HepG2 (cell line): ENCODE results near the gene LYPLA2. TPM values are rescaled to one million over a fixed set of nuclear protein-coding genes. Genes with fewer than 3 reads are reported as not detected.

Source experiments
- ATAC-seq: fragments of 200-7000 bp; cut with Tn5 transposase; 3 replicates; pipeline ENCODE4 v1.9.1; 2020; ENCODE audit warnings: mild to moderate bottlenecking, moderate library complexity
- BruUV-seq: library from RNA; stranded (reverse); fragments of 400-500 nt; replicated peaks from 2 replicates; lab custom pipeline; 2021; lab: Mats Ljungman, UMichigan
- CTCF ChIA-PET: fragments of 300-600 bp; formaldehyde crosslinking; extraction: SDS; loops from one replicate; lab custom pipeline; 2021; ENCODE audit warnings: low total read pairs, inconsistent platforms, low intra/inter-chr PET ratio; lab: Yijun Ruan, JAX
- POLR2A ChIA-PET: fragments of 350-600 bp; sonication (Branson Sonifier 250); formaldehyde crosslinking; loops from one replicate; lab custom pipeline; 2020; ENCODE audit warnings: antibody characterized with exemption, inconsistent platforms; lab: Yijun Ruan, JAX
- DNase-seq: peaks from one replicate; pipeline ENCODE4 v3.0.0-alpha.2; 2015; ENCODE audit warnings: low spot score
- FAIRE-seq: peaks from 3 replicates; lab custom pipeline; 2011; peaks lifted over from hg19 to GRCh38; lab: Jason Lieb, UNC
- H2AFZ ChIP-seq: one replicate; pipeline ENCODE4 v1.6.1; 2011; ENCODE audit warnings: low read length, inconsistent platforms
- H3K27ac ChIP-seq: fragments of 300-600 bp; 3 replicates; pipeline ENCODE4 v1.8.0; 2011; ENCODE audit warnings: mixed run types, mild to moderate bottlenecking, mixed read lengths, low read length, inconsistent platforms; ENCODE audit not compliant: insufficient read depth; ENCODE audit errors: extremely low read length
- H3K27me3 ChIP-seq, 2 experiments: fragments of 200-600 bp in 1 of 2; 2 replicates in 1 of 2; 3 replicates in 1 of 2; pipeline versions ENCODE4 v1.6.0 to v1.8.0; 2011; ENCODE audit warnings: low read length in 2 of 2, mild to moderate bottlenecking in 2 of 2, moderate library complexity in 2 of 2, inconsistent platforms in 1 of 2; ENCODE audit not compliant: insufficient read depth in 2 of 2, control insufficient read depth in 1 of 2
- H3K36me3 ChIP-seq, 2 experiments: fragments of 200-600 bp in 1 of 2; replicated peaks in 1 of 2; 2 replicates in 1 of 2; 3 replicates in 1 of 2; pipeline versions ENCODE4 v1.5.1 to v1.8.0; 2011; ENCODE audit warnings: low read length in 2 of 2, inconsistent platforms in 1 of 2; ENCODE audit not compliant: insufficient read depth in 2 of 2, control insufficient read depth in 1 of 2
- H3K4me1 ChIP-seq: 2 replicates; pipeline ENCODE4 v1.5.1; 2012; ENCODE audit warnings: low read length, inconsistent platforms; ENCODE audit not compliant: insufficient read depth
- H3K4me2 ChIP-seq: 2 replicates; pipeline ENCODE4 v1.6.0; 2011; ENCODE audit warnings: low read depth, low read length, inconsistent platforms
- H3K4me3 ChIP-seq, 3 experiments: fragments of 200-600 bp in 1 of 3; sonication (generic), shearing (Covaris generic) in 1 of 3; replicated peaks in 1 of 3; 2 replicates each; pipeline ENCODE4 v1.5.1; 2011 to 2016; ENCODE audit warnings: low read length in 3 of 3, inconsistent platforms in 2 of 3, low read depth in 2 of 3, mild to moderate bottlenecking in 2 of 3, control low read depth in 1 of 3, mixed read lengths in 1 of 3; ENCODE audit not compliant: insufficient read depth in 1 of 3
- H3K79me2 ChIP-seq: one replicate; pipeline ENCODE4 v1.6.1; 2011; ENCODE audit warnings: low read length, inconsistent platforms; ENCODE audit not compliant: insufficient read depth
- H3K9ac ChIP-seq: 2 replicates; pipeline ENCODE4 v1.6.0; 2011; ENCODE audit warnings: mild to moderate bottlenecking, low read depth, low read length, inconsistent platforms; ENCODE audit not compliant: insufficient read depth
- H3K9me3 ChIP-seq: 2 replicates; pipeline ENCODE4 v1.5.1; 2012; ENCODE audit warnings: mild to moderate bottlenecking, low read length
- H4K20me1 ChIP-seq: 2 replicates; pipeline ENCODE4 v1.6.0; 2011; ENCODE audit warnings: inconsistent platforms, mild to moderate bottlenecking, low read length, moderate library complexity; ENCODE audit not compliant: insufficient read depth
- AGO1 ChIP-seq: fragments of 200-400 bp; formaldehyde crosslinking; IDR thresholded peaks from 2 replicates; pipeline ENCODE4 v1.6.1; 2017; ENCODE audit warnings: mild to moderate bottlenecking, low read depth, low read length, moderate library complexity; ENCODE audit not compliant: poor library complexity, severe bottlenecking
- AGO2 ChIP-seq: fragments of 200-400 bp; formaldehyde crosslinking; optimal IDR thresholded peaks from 2 replicates; pipeline ENCODE3; 2017; ENCODE audit warnings: mild to moderate bottlenecking, low read depth, low read length, moderate library complexity
- KMT2A ChIP-seq: sonication (generic); formaldehyde crosslinking; IDR thresholded peaks from 2 replicates; pipeline ENCODE4 v1.4.0; 2020; ENCODE audit warnings: missing genetic modification reagents
- MXD4 ChIP-seq: IDR thresholded peaks from 2 replicates; pipeline ENCODE4 v1.6.1; 2016; ENCODE audit warnings: mild to moderate bottlenecking, missing biosample characterization, missing genetic modification reagents
- NFRKB ChIP-seq: fragments of 450-650 bp; IDR thresholded peaks from 2 replicates; pipeline ENCODE4 v1.6.1; 2017
- POLR2G ChIP-seq: fragments of 200-400 bp; formaldehyde crosslinking; IDR thresholded peaks from 2 replicates; pipeline ENCODE4 v1.6.1; 2018; ENCODE audit warnings: mild to moderate bottlenecking, low read depth, low read length, moderate library complexity
- RBFOX2 ChIP-seq: fragments of 200-400 bp; formaldehyde crosslinking; IDR thresholded peaks from 2 replicates; pipeline ENCODE4 v1.6.1; 2017; ENCODE audit warnings: low read depth, mild to moderate bottlenecking, low read length
- RBM22 ChIP-seq: fragments of 200-400 bp; formaldehyde crosslinking; optimal IDR thresholded peaks from 2 replicates; pipeline ENCODE3; 2017; ENCODE audit warnings: mild to moderate bottlenecking, low read length, moderate library complexity
- ZBTB42 ChIP-seq: sonication (generic); formaldehyde crosslinking; IDR thresholded peaks from 2 replicates; pipeline ENCODE4 v1.5.0; 2020; ENCODE audit warnings: mild to moderate bottlenecking, missing genetic modification reagents
- ZNF256 ChIP-seq: sonication (generic); formaldehyde crosslinking; conservative IDR thresholded peaks from 2 replicates; pipeline ENCODE4 v1.4.0; 2020; ENCODE audit warnings: missing genetic modification reagents
- ZNF44 ChIP-seq: sonication (generic); formaldehyde crosslinking; IDR thresholded peaks from 2 replicates; pipeline ENCODE4 v1.5.1; 2020; ENCODE audit warnings: mild to moderate bottlenecking, missing genetic modification reagents
- ZNF510 ChIP-seq: sonication (generic); formaldehyde crosslinking; IDR thresholded peaks from 2 replicates; pipeline ENCODE4 v1.4.0; 2020; ENCODE audit warnings: low read depth, mild to moderate bottlenecking, missing genetic modification reagents
- WGBS: methylation state at CpG from one replicate; pipeline ENCODE4 v1.1.6; 2017; ENCODE audit warnings: low lambda C conversion rate; 5-methylcytosine and 5-hydroxymethylcytosine counted together
- in situ Hi-C: cut with HindIII; loops from 2 replicates; pipeline ENCODE4 v1.10.0; 2017; ENCODE audit warnings: low pct_unique_long_range_greater_than_20kb; ENCODE audit not compliant: extremely low pct_ligation_motif_present
- intact Hi-C: fragments of 100-400 bp; cut with micrococcal nuclease; formaldehyde crosslinking; loops from one replicate; pipeline ENCODE4 v1.10.0; 2022; ENCODE audit not compliant: unreplicated experiment
- polyA plus RNA-seq, 8 experiments: library from polyadenylated mRNA; depleted of rRNA in 3 of 8; stranded (reverse) in 7 of 8; unstranded in 1 of 8; fragments of >200 nt; fragmentation: Illumina TruSeq in 4 of 8; extraction: Trizol in 4 of 8; gene quantifications; 2 replicates each; pipeline versions ENCODE4 v1.2.1 to v1.2.3, GENCODE V29; 2011 to 2016; ENCODE audit warnings: low read depth in 4 of 8, missing spikeins in 1 of 8, mixed read lengths in 1 of 8; ENCODE audit not compliant: insufficient read depth in 1 of 8
- total RNA-seq, 5 experiments: library from RNA; depleted of rRNA; stranded (reverse); fragments of >200 nt; fragmentation: Illumina TruSeq; extraction: Trizol; gene quantifications; 2 replicates each; pipeline ENCODE4 v1.2.3, GENCODE V29; 2016; ENCODE audit warnings: low read depth in 1 of 5
- TF ChIP-seq, protein P1 (sequence below): sonication (generic); formaldehyde crosslinking; IDR thresholded peaks from 2 replicates; pipeline ENCODE4 v1.8.1; 2023; ENCODE audit warnings: mild to moderate bottlenecking, moderate library complexity, missing genetic modification reagents

The LYPLA2 gene
- total and polyA plus RNA-seq, 2 of the 13 experiments (the other 11 are each of a cell fraction or from before 2014, with no cell fraction given), result 72.1 to 73.2 TPM

DNA sequence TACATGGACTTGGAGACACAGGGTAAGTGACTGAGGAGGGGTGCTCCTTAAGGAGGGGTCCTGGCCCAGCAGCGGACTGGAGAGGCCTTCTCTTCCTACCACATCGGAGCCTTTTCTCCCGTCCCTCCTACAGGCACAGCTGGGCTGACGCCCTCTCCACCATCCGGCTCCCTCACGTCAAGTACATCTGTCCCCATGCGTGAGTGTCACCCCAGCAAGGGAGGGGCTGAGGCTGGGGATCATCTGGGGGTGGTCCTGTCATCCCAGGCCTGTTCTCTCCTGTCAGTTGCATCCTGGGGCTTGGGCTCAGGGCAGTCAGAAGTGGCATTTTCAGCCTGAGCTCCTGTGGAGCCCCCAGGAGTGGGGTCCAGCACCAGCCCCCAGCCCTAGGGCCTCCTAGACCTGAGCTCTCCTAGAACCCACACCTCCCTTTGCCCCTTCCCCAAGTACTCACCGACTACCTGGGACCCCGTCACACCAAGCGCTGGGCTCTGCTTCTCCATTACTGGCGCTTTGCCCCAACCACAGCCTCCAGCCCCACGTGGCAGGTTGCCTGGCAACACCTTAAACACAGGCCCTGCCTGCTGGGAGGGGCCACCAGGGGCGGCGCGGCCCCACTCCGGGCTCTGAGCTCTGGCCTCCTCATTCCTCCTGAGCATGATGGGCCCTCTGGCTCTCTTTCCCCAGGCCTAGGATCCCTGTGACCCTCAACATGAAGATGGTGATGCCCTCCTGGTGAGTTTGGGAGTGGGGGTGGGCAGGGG, 2.3 kb downstream of the LYPLA2 start:
- H3K36me3 ChIP-seq, result peaks cover 16 to 43% of the 10 kb centered on the region in 2 experiments; a peak in 4 of 5 replicates
- WGBS, result 94% methylated on average over 11 of the region's 16 CpGs
- CTCF ChIA-PET, result no interaction called here
- peaks cover 4% of the 10 kb centered on the region; the same call in 1 of the 2 replicates for H4K20me1 ChIP-seq
- H3K9ac ChIP-seq, result no peak overlapping the region
- in situ Hi-C loops, result no loop called here
- POLR2A ChIA-PET, result interaction anchor here (10.9 kb wide), 1 partner anchor 16 kb away, joined by 154 read pairs; the partner anchor contains the start of gene PITHD1
- ATAC-seq, result no peak
- intact Hi-C loops, result no loop called here
- H3K9me3 ChIP-seq, result no peaks in the 10 kb centered on the region
- H3K4me3 ChIP-seq, result no peak overlapping the region
- no TSS peak for BruUV-seq
- H3K27ac ChIP-seq, result no peak overlapping the region
- no peak for DNase-seq
- no peaks in the 10 kb centered on the region; a peak in 1 of 5 replicates for H3K27me3 ChIP-seq
- TF ChIP-seq POLR2G, result peak; percentile 43; the same call in 1 of the 2 replicates
- TF ChIP-seq ZBTB42 (CRISPR knock-in tag), result no peak
- TF ChIP-seq AGO1, result peak; percentile 61
- peak; percentile 88 for TF ChIP-seq AGO2
- peak overlapping the region; percentile 99; the same call in 1 of the 2 replicates for H3K4me2 ChIP-seq
- H2AFZ ChIP-seq, result no peak overlapping the region
- H3K4me1 ChIP-seq, result peaks cover 39% of the 10 kb centered on the region
- no peak for FAIRE-seq
- H3K79me2 ChIP-seq, result peaks cover 22% of the 10 kb centered on the region

DNA sequence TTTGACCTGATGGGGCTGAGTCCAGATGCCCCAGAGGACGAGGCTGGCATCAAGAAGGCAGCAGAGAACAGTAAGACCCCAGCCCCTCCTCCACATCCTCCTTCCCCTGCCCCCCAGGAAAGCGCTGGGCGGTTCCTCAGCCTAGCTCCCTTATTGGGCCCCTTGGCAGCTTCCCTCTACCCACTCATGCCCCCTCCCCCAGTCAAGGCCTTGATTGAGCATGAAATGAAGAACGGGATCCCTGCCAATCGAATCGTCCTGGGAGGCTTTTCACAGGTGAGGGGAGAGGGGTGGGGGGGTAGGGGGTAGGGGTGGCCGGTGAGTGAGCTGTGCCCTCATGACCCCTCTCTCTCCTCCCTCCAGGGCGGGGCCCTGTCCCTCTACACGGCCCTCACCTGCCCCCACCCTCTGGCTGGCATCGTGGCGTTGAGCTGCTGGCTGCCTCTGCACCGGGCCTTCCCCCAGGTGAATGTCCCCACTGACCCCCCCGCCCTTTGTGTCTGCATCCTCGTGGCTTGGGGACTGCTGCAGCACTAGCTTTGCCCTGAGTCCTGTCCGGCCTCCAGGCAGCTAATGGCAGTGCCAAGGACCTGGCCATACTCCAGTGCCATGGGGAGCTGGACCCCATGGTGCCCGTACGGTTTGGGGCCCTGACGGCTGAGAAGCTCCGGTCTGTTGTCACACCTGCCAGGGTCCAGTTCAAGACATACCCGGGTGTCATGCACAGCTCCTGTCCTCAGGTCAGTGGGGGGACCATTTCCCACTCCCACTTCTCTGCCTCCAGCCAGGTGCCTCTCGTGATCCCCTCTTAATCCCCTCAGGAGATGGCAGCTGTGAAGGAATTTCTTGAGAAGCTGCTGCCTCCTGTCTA, 3.2 kb downstream of the LYPLA2 start:
- no peak overlapping the region for H3K4me2 ChIP-seq
- no peak for ATAC-seq
- no peak for DNase-seq
- no peaks in the 10 kb centered on the region; a peak in 1 of 5 replicates for H3K27me3 ChIP-seq
- H2AFZ ChIP-seq, result no peak overlapping the region
- in situ Hi-C loops, result no loop called here
- no TSS peak for BruUV-seq
- H3K4me1 ChIP-seq, result peaks cover 44% of the 10 kb centered on the region
- intact Hi-C loops, result no loop called here
- H3K4me3 ChIP-seq, result no peak overlapping the region
- H3K27ac ChIP-seq, result no peak overlapping the region
- ChIA-PET CTCF (no interaction called here), POLR2A (interaction anchor here (0.6 to 10.9 kb wide), 2 partner anchors 17 to 31 kb away, joined by 3 to 154 read pairs; partner anchors contain the start of genes HMGCL and PITHD1)
- no peak overlapping the region for H3K9ac ChIP-seq
- H3K79me2 ChIP-seq, result peaks cover 22% of the 10 kb centered on the region
- H3K36me3 ChIP-seq, result peaks cover 16 to 44% of the 10 kb centered on the region in 2 experiments; a peak in 4 of 5 replicates
- peaks cover 7% of the 10 kb centered on the region; the same call in 1 of the 2 replicates for H4K20me1 ChIP-seq
- no peak for FAIRE-seq
- H3K9me3 ChIP-seq, result no peaks in the 10 kb centered on the region
- WGBS, result 97% methylated on average over 11 of the region's 21 CpGs
- TF ChIP-seq RBFOX2, result peak; percentile 52
- TF ChIP-seq, protein P1, sequence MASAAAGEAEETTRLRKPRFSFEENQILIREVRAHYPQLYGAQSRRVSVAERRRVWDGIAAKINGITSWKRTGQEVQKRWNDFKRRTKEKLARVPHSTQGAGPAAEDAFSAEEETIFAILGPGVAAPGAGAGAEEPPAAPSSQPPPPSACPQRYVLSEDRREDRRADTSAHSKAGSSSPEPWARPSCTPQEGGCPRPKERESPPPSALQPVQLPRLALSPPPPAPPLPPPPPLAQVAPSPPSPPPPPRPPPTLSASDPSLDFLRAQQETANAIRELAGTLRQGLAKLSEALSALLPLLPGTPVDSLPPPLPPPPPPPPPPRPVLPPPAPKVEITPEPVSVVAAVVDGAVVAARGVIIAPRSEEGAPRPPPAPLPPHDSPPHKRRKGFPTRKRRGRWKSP, result no peak
- no peak for TF ChIP-seq NFRKB
- TF ChIP-seq ZNF256 (CRISPR knock-in tag), result no peak
- no peak for TF ChIP-seq MXD4 (CRISPR knock-in tag)
- no peak for TF ChIP-seq KMT2A (CRISPR knock-in tag)
- no peak for TF ChIP-seq ZNF44 (CRISPR knock-in tag)
- TF ChIP-seq ZNF510 (CRISPR knock-in tag), result no peak
- peak; percentile 59 for TF ChIP-seq RBM22
